ENCODE data around the gene NFIL3.
"Not testable (repeated sequence)": the region's sequence is repeated elsewhere in the genome, so short reads cannot be mapped to it uniquely, and the experiment has no call there.

The NFIL3 gene

DNA sequence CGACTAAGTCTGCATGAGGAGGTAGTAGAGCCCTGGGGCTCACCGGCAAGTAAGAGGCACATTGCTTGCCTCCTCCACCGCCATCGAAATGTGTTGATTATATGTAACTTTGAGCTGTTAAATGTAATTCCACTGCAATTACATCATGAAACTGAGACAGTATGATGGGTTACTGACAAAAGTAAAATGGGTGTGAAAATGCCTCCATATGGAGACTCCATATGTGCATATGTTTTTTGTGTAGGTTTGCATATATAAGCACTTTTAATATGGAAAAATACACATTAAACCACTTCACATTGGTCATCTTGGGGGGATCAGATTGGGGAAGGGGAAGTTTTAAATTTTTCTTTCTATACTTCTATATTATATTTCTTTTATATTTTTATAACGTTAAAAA lies 29.8 kb downstream of the NFIL3 start:
- no peak for DNase-seq

GRCh38 chr9:91392435-91392834 lies 31.2 kb downstream of the NFIL3 start:
- DNase-seq, result no peak

DNA sequence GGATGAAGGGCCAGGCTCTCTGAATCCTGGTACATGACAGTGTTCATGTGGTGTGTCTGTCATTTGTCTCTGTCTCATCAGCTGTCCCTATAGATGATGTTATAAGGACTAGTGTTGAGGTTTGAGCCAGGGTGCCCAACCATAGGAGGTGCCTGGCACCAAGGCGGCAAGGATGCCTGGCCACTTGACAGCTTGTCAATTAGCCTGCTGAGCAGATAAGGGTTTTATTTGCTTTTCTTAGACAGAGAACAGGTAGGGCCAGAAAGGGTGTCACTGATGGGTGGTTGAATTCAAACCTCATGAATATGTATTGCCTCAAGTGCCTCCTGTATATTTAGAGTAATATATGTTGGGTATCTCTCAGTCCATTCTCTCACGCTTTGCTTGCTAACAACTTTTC lies 31.8 kb downstream of the NFIL3 start:
- no peak for DNase-seq

DNA sequence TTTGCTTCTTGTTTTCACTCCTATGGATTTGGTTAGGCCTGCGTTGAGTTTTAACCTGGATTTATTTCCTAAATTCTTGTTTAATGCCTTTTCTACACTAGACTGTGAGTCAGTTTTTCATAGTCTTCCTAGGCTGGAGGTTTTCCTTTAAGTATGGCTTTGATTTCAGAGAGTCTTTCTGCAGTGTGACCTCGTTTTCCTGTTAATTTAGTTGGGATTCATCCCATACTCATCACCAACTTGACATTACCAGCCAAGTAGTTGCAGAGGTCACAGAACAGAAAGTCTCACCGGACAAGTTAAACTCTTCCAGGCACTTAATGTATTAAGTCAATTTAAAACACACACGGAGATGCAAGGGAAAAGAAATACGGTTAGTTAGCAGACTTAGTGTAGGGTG lies 32.2 kb downstream of the NFIL3 start:
- no peak for DNase-seq

- DNase-seq, result not testable (repeated sequence)
Observed at GRCh38 chr9:91389686-91390085, 33.9 kb downstream of the NFIL3 start.

DNA sequence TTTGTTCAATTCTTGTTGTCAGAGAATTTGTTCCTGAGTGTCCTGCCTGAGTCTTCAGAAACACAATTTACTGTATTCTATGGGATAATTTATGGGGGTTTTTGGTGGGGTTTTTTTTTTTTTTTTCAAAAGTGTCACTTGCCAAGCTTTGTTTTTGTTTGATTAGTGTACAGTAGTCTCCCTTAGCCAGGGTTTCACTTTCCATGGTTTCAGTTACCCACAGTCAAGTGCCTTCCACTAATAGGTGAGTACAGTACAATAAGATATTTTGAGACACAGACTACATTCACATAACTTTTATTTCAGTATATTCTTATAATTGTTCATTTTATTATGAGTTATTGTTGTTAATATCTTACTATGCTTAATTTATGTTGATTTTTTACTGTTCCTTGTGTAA lies 36.9 kb downstream of the NFIL3 start:
- no peak for DNase-seq

DNA sequence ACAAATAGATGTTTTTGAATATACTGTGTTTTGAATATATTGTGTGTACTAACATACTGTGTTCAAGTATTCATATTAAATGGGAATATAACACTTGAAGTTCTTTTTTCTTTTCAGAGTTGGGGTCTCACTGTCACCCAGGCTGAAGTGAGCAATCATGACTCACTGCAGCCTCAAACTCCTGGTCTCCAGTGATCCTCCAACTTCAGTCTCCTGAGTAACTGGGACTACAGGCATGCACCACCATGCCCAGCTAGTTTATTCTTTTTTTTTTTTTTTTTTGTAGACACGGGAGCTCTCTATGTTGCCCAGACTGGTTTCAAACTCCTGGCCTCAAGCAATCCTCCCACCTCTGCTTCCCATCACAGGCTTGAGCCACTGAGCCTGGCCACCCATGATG lies 38.7 kb downstream of the NFIL3 start:
- DNase-seq, result no peak

DNA sequence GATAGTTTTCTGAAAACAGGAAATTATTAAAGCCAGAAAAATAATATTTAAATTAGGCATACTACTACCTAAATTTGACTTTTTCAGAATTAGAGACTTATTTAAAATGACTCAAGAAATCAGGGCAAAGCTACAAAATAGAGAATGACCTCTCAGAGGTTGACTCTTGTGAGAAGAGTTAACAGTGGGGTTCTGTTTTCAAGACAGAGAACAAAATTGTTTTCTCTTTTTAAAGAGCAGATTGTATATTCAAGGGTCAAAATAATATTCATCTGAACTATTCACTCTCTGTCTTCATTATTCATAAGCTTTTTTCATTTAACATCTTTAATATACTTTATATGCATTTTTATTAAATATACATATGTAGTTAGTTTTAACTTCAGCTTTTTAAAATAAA lies 40.1 kb downstream of the NFIL3 start:
- no peak for DNase-seq

- no peak for DNase-seq
Observed at GRCh38 chr9:91382298-91382697, 41.3 kb downstream of the NFIL3 start.

GRCh38 chr9:91379426-91379825 lies 44.2 kb downstream of the NFIL3 start:
- no peak for DNase-seq

- no peak for DNase-seq
Observed at GRCh38 chr9:91378695-91379127, 44.9 kb downstream of the NFIL3 start.

DNA sequence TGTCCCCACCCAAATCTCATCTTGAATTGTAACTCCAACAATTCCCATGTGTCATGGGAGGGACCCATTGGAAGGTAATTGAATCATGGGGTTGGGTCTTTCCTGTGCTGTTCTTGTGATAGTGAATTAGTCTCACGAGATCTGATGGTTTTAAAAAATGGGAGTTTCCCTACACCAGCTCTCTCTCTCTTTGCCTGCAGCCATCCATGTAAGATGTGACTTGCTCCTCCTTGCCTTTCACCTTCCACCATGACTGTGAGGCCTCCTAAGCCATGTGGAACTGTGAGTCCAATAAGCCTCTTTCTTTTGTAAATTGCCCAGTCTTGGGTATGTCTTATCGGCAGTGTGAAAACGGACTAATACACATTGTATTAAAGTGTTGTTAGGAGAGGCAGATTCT lies 45.6 kb downstream of the NFIL3 start:
- not testable (repeated sequence) for DNase-seq

- DNase-seq, result no peak
Observed at GRCh38 chr9:91376239-91376638, 47.4 kb downstream of the NFIL3 start.

- DNase-seq, result no peak
Observed at GRCh38 chr9:91374939-91375338, 48.7 kb downstream of the NFIL3 start.

DNA sequence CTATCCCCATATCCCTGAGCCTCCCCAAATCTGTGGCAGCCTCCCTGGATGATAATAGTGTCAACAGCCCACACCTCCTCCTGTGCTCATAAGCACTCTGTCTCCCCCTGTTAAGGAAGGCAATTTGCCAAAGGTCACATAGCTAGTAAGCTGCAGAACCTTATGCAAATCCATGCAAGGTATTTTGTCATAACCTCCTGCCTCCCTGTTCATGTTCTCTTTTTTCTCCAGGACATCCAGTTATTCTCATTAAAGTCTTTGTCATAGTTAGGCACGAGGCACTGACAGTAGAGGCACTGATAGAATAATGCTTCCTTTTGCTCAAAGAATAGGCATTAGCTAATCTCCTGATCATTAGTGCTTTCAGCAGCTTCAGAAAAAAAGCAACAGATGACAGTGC lies 51.7 kb downstream of the NFIL3 start:
- no peak for DNase-seq

DNA sequence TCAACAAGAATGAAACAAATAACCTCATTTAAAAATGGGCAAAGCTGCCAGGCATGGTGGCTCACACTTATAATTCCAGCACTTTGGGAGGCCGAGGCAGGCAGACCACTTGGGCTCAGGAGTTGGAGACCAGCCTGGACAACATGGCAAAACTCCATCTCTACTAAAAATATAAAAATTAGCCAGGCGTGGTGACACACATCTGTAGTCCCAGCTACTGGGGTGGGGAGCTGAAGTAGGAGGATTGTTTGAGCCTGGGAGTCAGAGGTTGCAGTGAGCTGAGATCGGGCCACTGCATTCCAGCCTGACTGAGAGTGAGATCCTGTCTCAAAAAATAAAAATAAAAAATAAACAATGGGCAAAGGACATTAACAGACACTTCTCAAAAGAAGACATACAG lies 53.6 kb downstream of the NFIL3 start:
- DNase-seq, result not testable (repeated sequence)

- DNase-seq, result no peak
Observed at GRCh38 chr9:91364702-91365101, 58.9 kb downstream of the NFIL3 start.

GRCh38 chr9:91364005-91364404 lies 59.6 kb downstream of the NFIL3 start:
- no peak for DNase-seq

DNA sequence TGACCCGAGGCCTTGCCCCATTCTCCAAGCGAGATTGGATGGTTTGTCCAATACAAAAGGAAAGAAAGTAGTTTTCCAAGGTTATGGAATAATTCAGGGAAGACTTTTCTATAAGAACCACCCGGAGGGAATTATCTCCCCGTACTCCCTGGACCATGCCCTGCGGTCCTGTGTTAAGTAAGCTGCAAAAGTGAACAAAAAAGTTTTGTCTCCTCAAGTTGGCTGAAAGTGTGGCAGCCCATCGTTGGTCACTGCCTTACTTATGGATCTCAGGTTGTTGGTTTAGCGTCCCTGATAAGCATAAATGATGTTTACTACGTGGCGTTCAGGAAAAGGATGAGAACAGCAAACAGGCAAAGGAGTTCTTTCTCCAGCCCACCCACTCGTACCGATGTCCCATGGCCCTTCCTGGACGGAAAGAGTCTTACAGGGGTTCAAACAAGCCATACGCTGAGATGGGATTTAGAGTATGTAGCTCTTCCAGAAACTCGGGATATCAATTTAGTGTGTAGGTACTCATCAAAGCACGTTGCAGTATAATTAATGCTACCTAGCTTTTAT lies 61.5 kb downstream of the NFIL3 start:
- DNase-seq, result no peak

GRCh38 chr9:91361291-91362050 lies 62.2 kb downstream of the NFIL3 start, which contains the start of gene AUH:
Gene AUH, minus strand, starts transcription at chr9:91361918. Its CDS starts 29 bp downstream, at chr9:91361889.
- peak; percentile 92 for DNase-seq

GRCh38 chr9:91360551-91361290 lies 62.9 kb downstream of the NFIL3 start:
- no peak for DNase-seq

DNA sequence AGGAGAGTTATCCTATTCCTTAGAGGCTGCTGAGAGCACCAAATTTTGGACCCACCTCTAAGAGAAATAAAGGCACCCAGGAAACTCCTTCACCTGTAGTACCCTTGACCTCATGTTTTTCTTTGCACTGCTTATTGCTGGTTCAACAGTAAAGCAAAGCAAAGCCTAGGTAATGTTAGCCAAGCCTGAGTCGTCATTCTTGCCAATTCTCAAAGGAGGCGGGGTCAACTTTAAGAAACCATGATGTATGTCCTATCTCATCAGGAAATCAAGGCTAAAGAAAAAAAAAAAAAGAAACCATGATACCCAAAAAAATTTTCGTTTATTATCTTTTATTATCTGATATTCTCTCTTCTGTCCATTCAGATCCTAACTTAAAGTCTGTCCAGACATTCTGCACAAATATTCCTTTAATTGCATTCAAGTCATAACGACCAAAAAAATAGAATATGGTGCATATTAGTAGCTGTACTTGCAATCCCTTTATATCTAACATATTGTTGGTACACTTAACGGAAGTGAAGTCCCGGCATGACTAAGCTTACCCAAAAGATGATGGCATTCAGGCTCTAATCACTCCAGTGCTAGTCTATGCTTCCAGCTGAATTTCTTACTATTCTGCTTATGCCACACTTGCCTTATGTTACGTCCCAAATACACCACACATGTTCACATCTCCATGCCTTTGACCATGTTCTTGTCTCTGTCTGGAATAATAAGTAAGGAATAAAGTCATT lies 63.7 kb downstream of the NFIL3 start:
- no peak for DNase-seq

- no peak for DNase-seq
Observed at GRCh38 chr9:91359083-91359482, 64.5 kb downstream of the NFIL3 start.

All from activated CD4-positive, CD25-positive, alpha-beta regulatory T cell treated with anti-CD3 and anti-CD28 coated beads, Interleukin-2, amount 50 U/mL, for 72 hours (primary cell).